Lower leg skin (tissue), 3 donors: Measurements from ENCODE around the gene ZSCAN2.

Experiments
- CTCF ChIP-seq, 3 donors: fragments of 450-650 bp; IDR thresholded peaks; one replicate each; pipeline ENCODE4 v1.5.1; 2016; ENCODE audit warnings: antibody characterized with exemption in 3 of 3, mild to moderate bottlenecking in 3 of 3, moderate library complexity in 2 of 3
- POLR2A ChIP-seq, 2 donors: fragments of 450-650 bp; IDR thresholded peaks; one replicate each; pipeline ENCODE4 v1.6.1; 2016 to 2017; ENCODE audit warnings: antibody characterized with exemption in 2 of 2, mild to moderate bottlenecking in 1 of 2, moderate library complexity in 1 of 2

GRCh38 chr15:84658788-84659411, 58.1 kb downstream of the ZSCAN2 start:
- no peak for TF ChIP-seq POLR2A (IDR thresholded peaks at IDR 0.05)
- no peak for TF ChIP-seq CTCF (IDR thresholded peaks at IDR 0.05)
